Ovary (tissue), 3 donors: ENCODE results near the gene ANKS1B.

Source experiments
- POLR2A ChIP-seq: fragments of 450-650 bp; IDR thresholded peaks from one replicate; pipeline ENCODE4 v1.6.1; 2017; ENCODE audit warnings: antibody characterized with exemption, mild to moderate bottlenecking, moderate library complexity
- TF ChIP-seq, protein P1 (sequence below), 3 donors: fragments of 450-650 bp in 2 of 3; fragments of 200-600 bp in 1 of 3; IDR thresholded peaks; one replicate each; pipeline versions ENCODE4 v1.5.1 to v1.8.0; 2016 to 2022; ENCODE audit warnings: antibody characterized with exemption in 3 of 3, mild to moderate bottlenecking in 1 of 3
- donor health status: DM: no; HTN: no; CAD: no.

DNA sequence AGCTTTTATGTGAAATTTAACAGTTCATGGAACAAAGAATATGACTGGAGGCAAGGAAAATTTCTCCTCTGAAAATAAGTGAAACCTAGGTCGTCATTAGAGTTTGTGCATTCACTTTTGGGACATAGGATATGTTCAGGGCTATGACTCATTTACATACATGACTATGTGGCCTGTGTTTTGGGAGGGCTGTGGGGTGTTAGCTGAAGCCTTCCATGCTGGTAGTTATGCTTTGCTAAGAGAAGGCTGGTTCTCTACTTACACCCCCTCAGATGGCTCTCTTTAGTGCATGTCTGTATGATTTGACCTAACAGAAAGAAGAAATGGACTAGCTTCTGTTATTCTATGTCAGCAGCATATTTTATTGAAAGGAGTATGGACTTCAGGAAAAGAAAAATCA, 753.7 kb downstream of the ANKS1B start:
- TF ChIP-seq, protein P1, sequence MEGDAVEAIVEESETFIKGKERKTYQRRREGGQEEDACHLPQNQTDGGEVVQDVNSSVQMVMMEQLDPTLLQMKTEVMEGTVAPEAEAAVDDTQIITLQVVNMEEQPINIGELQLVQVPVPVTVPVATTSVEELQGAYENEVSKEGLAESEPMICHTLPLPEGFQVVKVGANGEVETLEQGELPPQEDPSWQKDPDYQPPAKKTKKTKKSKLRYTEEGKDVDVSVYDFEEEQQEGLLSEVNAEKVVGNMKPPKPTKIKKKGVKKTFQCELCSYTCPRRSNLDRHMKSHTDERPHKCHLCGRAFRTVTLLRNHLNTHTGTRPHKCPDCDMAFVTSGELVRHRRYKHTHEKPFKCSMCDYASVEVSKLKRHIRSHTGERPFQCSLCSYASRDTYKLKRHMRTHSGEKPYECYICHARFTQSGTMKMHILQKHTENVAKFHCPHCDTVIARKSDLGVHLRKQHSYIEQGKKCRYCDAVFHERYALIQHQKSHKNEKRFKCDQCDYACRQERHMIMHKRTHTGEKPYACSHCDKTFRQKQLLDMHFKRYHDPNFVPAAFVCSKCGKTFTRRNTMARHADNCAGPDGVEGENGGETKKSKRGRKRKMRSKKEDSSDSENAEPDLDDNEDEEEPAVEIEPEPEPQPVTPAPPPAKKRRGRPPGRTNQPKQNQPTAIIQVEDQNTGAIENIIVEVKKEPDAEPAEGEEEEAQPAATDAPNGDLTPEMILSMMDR (IDR thresholded peaks at IDR 0.05), result no peak
- TF ChIP-seq POLR2A, result no peak
